ENCODE results near the gene LLGL2.

GRCh38 chr17:75498726-75499213 lies 26.7 kb upstream of the LLGL2 start:
- no peak for TF ChIP-seq CTCF (conservative IDR thresholded peaks at IDR 0.05 in 1 of 2, IDR thresholded peaks at IDR 0.05 in 1 of 2; ENCODE audit: extremely low read depth in 1 of 2, insufficient read depth in 1 of 2, low read depth in 1 of 2, low read length in 2 of 2)
- TF ChIP-seq EZH2 (IDR thresholded peaks at IDR 0.05; ENCODE audit: borderline replicate concordance, low read length) = no peak
